ENCODE measurements around the gene RALGAPA2.

Gene RALGAPA2

GRCh38 chr20:20414640-20415220, 297.7 kb downstream of the RALGAPA2 start:
- H3K27ac Mint-ChIP-seq: no peak overlapping the region
- H3K4me3 Mint-ChIP-seq: no peak overlapping the region
- H3K9me3 Mint-ChIP-seq: no peaks in the 10 kb centered on the region
- H3K4me1 Mint-ChIP-seq (ENCODE audit: low read depth): no peaks in the 10 kb centered on the region
- DNase-seq (ENCODE audit: low spot score): no peak
- no peaks in the 10 kb centered on the region for H3K27me3 Mint-ChIP-seq (ENCODE audit: low read depth)
- H3K36me3 Mint-ChIP-seq (ENCODE audit: low read depth): no peaks in the 10 kb centered on the region

DNA sequence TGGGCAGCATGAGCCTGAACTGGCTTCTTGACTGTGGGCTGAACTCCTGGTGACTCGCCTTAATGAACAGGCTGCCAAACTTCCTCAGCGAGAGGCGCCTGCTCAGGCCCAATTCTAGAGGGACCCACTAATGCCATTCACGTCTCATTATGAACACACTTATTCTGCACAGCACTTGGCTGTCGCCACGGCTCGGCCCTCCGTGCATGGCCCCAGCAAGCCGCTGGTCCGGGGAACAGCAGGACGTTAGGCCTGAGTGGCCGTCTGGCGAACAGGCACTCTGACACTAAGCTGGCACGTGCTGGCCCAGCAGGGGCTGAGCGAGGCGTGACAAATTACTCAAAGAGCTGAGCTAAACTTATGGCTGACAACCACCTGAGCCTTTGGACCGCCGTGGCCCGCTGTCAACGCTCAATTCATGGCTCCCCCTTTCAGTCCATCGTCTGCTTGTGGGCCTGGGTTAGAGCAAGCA, 298.6 kb downstream of the RALGAPA2 start:
- no peak overlapping the region for H3K4me3 Mint-ChIP-seq
- no peaks in the 10 kb centered on the region for H3K9me3 Mint-ChIP-seq
- no peaks in the 10 kb centered on the region for H3K27me3 Mint-ChIP-seq (ENCODE audit: low read depth)
- no peak overlapping the region for H3K27ac Mint-ChIP-seq
- no peaks in the 10 kb centered on the region for H3K36me3 Mint-ChIP-seq (ENCODE audit: low read depth)
- H3K4me1 Mint-ChIP-seq (ENCODE audit: low read depth): no peaks in the 10 kb centered on the region
- DNase-seq (ENCODE audit: low spot score): no peak

GRCh38 chr20:20412750-20413149, 299.7 kb downstream of the RALGAPA2 start:
- Mint-ChIP-seq H3K4me3 (no peak overlapping the region), H3K27me3 (ENCODE audit: low read depth) (no peaks in the 10 kb centered on the region), H3K4me1 (ENCODE audit: low read depth) (no peaks in the 10 kb centered on the region), H3K36me3 (ENCODE audit: low read depth) (no peaks in the 10 kb centered on the region), H3K9me3 (no peaks in the 10 kb centered on the region), H3K27ac (no peak overlapping the region)
- peak; percentile 54 for DNase-seq (ENCODE audit: low spot score)

- Mint-ChIP-seq H3K36me3 (ENCODE audit: low read depth) (no peaks in the 10 kb centered on the region), H3K27me3 (ENCODE audit: low read depth) (no peaks in the 10 kb centered on the region), H3K4me3 (no peak overlapping the region), H3K4me1 (ENCODE audit: low read depth) (no peaks in the 10 kb centered on the region), H3K27ac (no peak overlapping the region), H3K9me3 (no peaks in the 10 kb centered on the region)
- DNase-seq (ENCODE audit: low spot score): no peak
Observed at GRCh38 chr20:20411836-20412235, 300.6 kb downstream of the RALGAPA2 start.

- H3K9me3 Mint-ChIP-seq: no peaks in the 10 kb centered on the region
- H3K36me3 Mint-ChIP-seq (ENCODE audit: low read depth): no peaks in the 10 kb centered on the region
- no peaks in the 10 kb centered on the region for H3K27me3 Mint-ChIP-seq (ENCODE audit: low read depth)
- H3K4me3 Mint-ChIP-seq: no peak overlapping the region
- no peak for DNase-seq (ENCODE audit: low spot score)
- H3K4me1 Mint-ChIP-seq (ENCODE audit: low read depth): no peaks in the 10 kb centered on the region
- H3K27ac Mint-ChIP-seq: no peak overlapping the region
Observed at GRCh38 chr20:20411402-20411801, 301.0 kb downstream of the RALGAPA2 start.

DNA sequence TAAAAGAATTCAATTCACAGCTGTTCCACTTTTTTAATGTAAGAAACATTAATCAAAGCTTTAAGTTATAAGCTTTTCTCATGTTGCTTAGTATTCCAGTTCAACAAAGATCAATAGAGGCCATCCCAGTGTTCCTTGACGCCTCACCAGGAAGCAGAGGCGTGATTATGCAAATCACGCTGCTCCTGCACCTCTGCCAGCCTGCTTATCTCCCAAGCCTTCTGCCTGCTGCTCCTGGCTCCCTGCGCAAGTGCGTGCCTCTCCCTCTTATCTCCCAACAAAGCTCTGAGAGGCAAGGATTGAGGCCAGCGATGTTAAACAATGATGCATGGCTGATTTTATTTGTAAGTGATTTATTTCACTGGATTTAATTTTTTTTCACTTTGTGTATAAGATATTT, 301.8 kb downstream of the RALGAPA2 start:
- H3K36me3 Mint-ChIP-seq (ENCODE audit: low read depth): no peaks in the 10 kb centered on the region
- no peaks in the 10 kb centered on the region for H3K9me3 Mint-ChIP-seq
- DNase-seq (ENCODE audit: low spot score): no peak
- H3K4me3 Mint-ChIP-seq: no peak overlapping the region
- H3K27me3 Mint-ChIP-seq (ENCODE audit: low read depth): no peaks in the 10 kb centered on the region
- H3K4me1 Mint-ChIP-seq (ENCODE audit: low read depth): no peaks in the 10 kb centered on the region
- H3K27ac Mint-ChIP-seq: no peak overlapping the region

GRCh38 chr20:20409331-20409730, 303.1 kb downstream of the RALGAPA2 start:
- Mint-ChIP-seq H3K4me1 (ENCODE audit: low read depth) (no peaks in the 10 kb centered on the region), H3K27ac (no peak overlapping the region), H3K27me3 (ENCODE audit: low read depth) (no peaks in the 10 kb centered on the region), H3K4me3 (no peak overlapping the region), H3K36me3 (ENCODE audit: low read depth) (no peaks in the 10 kb centered on the region), H3K9me3 (no peaks in the 10 kb centered on the region)
- no peak for DNase-seq (ENCODE audit: low spot score)

GRCh38 chr20:20407891-20408805, 304.3 kb downstream of the RALGAPA2 start:
- no peaks in the 10 kb centered on the region for H3K9me3 Mint-ChIP-seq
- no peaks in the 10 kb centered on the region for H3K27me3 Mint-ChIP-seq (ENCODE audit: low read depth)
- no peak for DNase-seq (ENCODE audit: low spot score)
- H3K27ac Mint-ChIP-seq: no peak overlapping the region
- no peaks in the 10 kb centered on the region for H3K4me1 Mint-ChIP-seq (ENCODE audit: low read depth)
- no peak overlapping the region for H3K4me3 Mint-ChIP-seq
- H3K36me3 Mint-ChIP-seq (ENCODE audit: low read depth): no peaks in the 10 kb centered on the region

- H3K27me3 Mint-ChIP-seq (ENCODE audit: low read depth): no peaks in the 10 kb centered on the region
- no peaks in the 10 kb centered on the region for H3K4me1 Mint-ChIP-seq (ENCODE audit: low read depth)
- no peak overlapping the region for H3K27ac Mint-ChIP-seq
- H3K9me3 Mint-ChIP-seq: no peaks in the 10 kb centered on the region
- no peak for DNase-seq (ENCODE audit: low spot score)
- no peak overlapping the region for H3K4me3 Mint-ChIP-seq
- H3K36me3 Mint-ChIP-seq (ENCODE audit: low read depth): no peaks in the 10 kb centered on the region
Observed at GRCh38 chr20:20406306-20406705, 306.1 kb downstream of the RALGAPA2 start.

DNA sequence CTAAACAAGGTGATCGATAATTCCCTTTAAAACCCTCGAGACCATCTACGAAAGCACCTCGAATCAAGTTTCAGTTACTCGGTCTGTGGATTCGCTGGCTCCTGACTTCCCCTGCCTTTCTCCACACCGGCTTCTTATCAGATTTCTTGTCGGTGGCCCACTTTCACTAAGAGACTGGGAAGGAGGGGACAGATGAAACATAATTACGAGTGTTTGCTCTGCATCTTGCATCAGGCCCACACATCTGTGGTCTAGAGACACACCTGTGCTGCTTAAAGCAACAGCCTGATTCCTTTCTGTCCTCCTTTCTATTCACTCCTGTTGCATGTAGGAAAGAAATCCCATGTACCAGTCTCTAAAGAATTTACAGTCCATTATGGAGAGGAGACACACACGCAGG, 306.8 kb downstream of the RALGAPA2 start:
- H3K36me3 Mint-ChIP-seq (ENCODE audit: low read depth): no peaks in the 10 kb centered on the region
- H3K27me3 Mint-ChIP-seq (ENCODE audit: low read depth): no peaks in the 10 kb centered on the region
- no peaks in the 10 kb centered on the region for H3K4me1 Mint-ChIP-seq (ENCODE audit: low read depth)
- DNase-seq (ENCODE audit: low spot score): no peak
- no peak overlapping the region for H3K4me3 Mint-ChIP-seq
- no peaks in the 10 kb centered on the region for H3K9me3 Mint-ChIP-seq
- H3K27ac Mint-ChIP-seq: no peak overlapping the region

DNA sequence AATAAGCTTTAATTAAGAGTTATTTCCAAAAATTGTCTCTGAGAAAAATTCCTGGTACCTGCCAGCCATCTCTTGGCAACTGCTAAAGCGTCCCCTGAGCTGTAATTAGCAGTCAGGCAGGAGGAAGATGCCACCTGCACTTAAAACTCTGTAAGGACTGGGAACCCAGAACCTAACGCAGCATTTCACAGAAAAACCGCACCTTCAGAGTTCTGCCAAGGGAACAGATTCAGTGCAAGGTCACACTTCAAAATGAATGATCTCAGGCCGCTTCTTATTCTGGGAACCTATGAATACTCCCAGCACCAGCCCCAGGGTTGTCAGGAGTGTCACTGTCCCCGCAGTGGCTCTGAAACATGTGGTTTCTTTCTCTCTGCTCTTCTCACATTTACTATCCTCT, 307.8 kb downstream of the RALGAPA2 start:
- no peak overlapping the region for H3K4me3 Mint-ChIP-seq
- no peaks in the 10 kb centered on the region for H3K27me3 Mint-ChIP-seq (ENCODE audit: low read depth)
- no peak overlapping the region for H3K27ac Mint-ChIP-seq
- H3K36me3 Mint-ChIP-seq (ENCODE audit: low read depth): no peaks in the 10 kb centered on the region
- no peaks in the 10 kb centered on the region for H3K9me3 Mint-ChIP-seq
- no peak for DNase-seq (ENCODE audit: low spot score)
- no peaks in the 10 kb centered on the region for H3K4me1 Mint-ChIP-seq (ENCODE audit: low read depth)

DNA sequence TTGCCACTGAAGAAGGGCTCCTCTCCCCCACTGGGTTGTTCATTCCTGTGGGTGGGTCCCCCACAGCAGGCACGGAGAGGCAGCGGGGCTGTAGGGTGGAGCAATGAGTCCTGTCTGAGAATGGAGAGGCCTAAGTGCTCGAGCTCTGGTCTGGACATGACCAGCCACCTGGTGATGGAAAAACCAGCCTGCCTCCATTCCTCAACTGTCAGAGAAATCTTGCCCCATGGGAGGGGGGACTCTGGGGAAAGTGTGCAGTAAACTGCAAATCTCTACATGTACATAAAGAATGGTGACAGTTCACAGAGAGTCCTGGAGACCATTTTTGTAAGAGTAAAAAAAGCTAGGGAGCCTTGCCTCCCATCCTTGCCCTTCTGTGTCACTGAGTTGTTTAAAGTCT, 310.5 kb downstream of the RALGAPA2 start:
- Mint-ChIP-seq H3K27ac (no peak overlapping the region), H3K36me3 (ENCODE audit: low read depth) (no peaks in the 10 kb centered on the region), H3K9me3 (no peaks in the 10 kb centered on the region), H3K27me3 (ENCODE audit: low read depth) (no peaks in the 10 kb centered on the region), H3K4me3 (no peak overlapping the region), H3K4me1 (ENCODE audit: low read depth) (no peaks in the 10 kb centered on the region)
- DNase-seq (ENCODE audit: low spot score): no peak

DNA sequence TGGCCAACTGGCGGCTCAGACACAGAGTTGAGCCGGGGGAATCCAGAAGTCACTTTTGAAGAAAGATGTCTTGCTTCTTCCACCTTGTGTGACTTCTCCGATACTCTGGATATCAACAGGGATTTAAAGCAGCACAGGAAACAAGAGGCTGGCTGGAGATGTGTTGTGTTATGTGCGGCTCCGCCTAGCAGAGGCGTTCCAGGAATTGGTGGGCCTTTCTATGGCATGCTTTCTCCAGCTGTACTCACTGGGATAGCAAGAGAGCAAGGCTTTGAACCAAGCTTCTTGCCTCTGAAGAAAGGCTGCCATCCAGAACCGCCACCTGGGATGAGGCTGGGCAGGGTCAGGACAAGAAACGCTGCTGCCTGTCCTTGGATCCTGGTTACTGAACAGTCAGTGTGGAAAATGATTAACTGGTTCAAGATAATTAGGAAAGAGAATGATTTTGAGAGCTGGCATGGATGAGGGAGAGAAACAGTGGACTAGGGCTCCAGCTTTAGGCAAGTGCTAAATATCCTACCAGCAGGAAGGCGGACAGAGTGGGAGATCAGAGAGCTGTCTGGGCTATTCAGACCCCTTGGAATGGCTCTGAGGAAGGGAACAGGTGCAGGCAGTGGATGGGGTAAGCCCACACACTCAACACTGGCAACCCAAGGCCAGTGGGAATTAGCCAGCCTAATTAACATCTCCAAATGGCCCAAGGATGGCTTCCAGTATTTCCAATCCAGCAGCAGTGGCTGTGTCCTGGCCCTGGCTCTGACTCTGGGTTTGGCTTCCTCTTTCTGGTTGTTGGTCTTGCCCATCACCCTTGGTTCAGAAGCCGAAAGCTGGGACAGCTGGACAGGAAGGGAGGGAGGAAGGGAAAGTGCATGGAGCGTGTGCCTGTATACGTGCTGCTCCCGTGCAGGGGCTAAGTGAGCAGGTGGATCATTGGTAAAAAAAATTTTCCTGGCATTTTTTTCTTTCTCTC, 312.6 kb downstream of the RALGAPA2 start:
- H3K27ac Mint-ChIP-seq: no peak overlapping the region
- no peak for DNase-seq (ENCODE audit: low spot score)
- H3K4me1 Mint-ChIP-seq (ENCODE audit: low read depth): no peaks in the 10 kb centered on the region
- H3K27me3 Mint-ChIP-seq (ENCODE audit: low read depth): no peaks in the 10 kb centered on the region
- H3K9me3 Mint-ChIP-seq: no peaks in the 10 kb centered on the region
- H3K36me3 Mint-ChIP-seq (ENCODE audit: low read depth): no peaks in the 10 kb centered on the region
- H3K4me3 Mint-ChIP-seq: no peak overlapping the region

DNA sequence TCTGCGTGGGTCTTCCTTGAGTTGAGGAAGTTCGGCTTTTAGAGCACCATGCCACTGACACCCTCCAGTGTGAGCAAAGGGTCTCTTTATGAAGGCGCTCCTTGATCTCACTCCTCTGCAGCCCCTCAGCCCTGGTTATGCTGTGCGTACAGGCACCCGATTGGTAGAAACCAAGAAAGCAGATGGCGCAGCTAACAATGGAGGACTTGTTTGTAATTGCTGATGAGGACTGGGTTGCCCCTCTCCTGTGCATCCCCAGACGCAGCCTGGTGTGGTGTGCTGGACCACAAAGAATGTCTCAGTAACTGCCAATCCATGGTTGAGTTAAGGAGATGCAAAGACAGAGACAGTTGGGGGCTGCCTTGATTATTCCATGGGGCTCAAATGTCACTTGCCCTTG, 314.3 kb downstream of the RALGAPA2 start:
- DNase-seq (ENCODE audit: low spot score): no peak
- Mint-ChIP-seq H3K9me3 (no peaks in the 10 kb centered on the region), H3K27ac (no peak overlapping the region), H3K4me3 (no peak overlapping the region), H3K36me3 (ENCODE audit: low read depth) (no peaks in the 10 kb centered on the region), H3K27me3 (ENCODE audit: low read depth) (no peaks in the 10 kb centered on the region), H3K4me1 (ENCODE audit: low read depth) (no peaks in the 10 kb centered on the region)

All from T-helper 2 cell treated with Interferon-gamma antibody and Interleukin-4, amounts not matched to agents 5 μg/mL and 100 μg/mL, for 36 hours (primary cell).